ENCODE data around the gene LPP. TPM values are rescaled to one million over a fixed set of nuclear protein-coding genes. Genes with fewer than 3 reads are reported as not detected.

Gene LPP
- total RNA-seq, 2 donors from 2014 or later = 170 to 246 TPM

GRCh38 chr3:188360364-188360881, 206.5 kb downstream of the LPP start:
- H3K4me1 ChIP-seq = peaks cover 6% of the 10 kb centered on the region
- no peak overlapping the region for H3K9ac ChIP-seq (ENCODE audit: low read depth in 2 of 2, low read length in 2 of 2)
- H3K27ac ChIP-seq = no peak overlapping the region
- H3K27me3 ChIP-seq = no peaks in the 10 kb centered on the region
- no peak for DNase-seq
- H3K4me3 ChIP-seq = no peak overlapping the region
- no peaks in the 10 kb centered on the region for H3K36me3 ChIP-seq
- TF ChIP-seq, protein P1, sequence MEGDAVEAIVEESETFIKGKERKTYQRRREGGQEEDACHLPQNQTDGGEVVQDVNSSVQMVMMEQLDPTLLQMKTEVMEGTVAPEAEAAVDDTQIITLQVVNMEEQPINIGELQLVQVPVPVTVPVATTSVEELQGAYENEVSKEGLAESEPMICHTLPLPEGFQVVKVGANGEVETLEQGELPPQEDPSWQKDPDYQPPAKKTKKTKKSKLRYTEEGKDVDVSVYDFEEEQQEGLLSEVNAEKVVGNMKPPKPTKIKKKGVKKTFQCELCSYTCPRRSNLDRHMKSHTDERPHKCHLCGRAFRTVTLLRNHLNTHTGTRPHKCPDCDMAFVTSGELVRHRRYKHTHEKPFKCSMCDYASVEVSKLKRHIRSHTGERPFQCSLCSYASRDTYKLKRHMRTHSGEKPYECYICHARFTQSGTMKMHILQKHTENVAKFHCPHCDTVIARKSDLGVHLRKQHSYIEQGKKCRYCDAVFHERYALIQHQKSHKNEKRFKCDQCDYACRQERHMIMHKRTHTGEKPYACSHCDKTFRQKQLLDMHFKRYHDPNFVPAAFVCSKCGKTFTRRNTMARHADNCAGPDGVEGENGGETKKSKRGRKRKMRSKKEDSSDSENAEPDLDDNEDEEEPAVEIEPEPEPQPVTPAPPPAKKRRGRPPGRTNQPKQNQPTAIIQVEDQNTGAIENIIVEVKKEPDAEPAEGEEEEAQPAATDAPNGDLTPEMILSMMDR (IDR thresholded peaks at IDR 0.05) = no peak
- no peaks in the 10 kb centered on the region for H3K9me3 ChIP-seq
- intact Hi-C loops (cut with DNase I) = loop anchor here (10.0 kb wide), 1 partner anchor 616 kb away; the partner anchor contains the start of gene BCL6

DNA sequence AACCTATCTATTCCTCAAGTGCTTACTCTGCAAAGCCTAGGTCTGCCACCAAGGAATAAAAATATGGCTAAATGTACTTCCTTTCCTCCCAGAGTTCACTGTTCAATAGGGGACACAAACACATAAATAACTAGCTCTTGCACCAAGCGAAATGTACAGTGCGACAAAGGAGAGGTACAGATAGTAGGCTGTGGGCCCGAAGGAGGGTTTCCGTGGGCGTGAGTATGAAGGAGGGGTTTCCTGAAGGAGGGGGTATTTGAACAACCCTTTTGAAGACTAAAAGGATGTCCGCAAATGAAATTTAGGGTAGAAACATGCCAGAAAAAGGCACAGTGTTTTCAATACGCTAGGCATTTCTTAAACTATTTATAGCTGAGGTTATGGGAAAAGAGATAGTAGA, 207.9 kb downstream of the LPP start:
- no peak overlapping the region for H3K27ac ChIP-seq
- intact Hi-C loops (cut with DNase I) = loop anchor here (10.0 kb wide), 1 partner anchor 617 kb away; the partner anchor contains the start of gene BCL6
- H3K9ac ChIP-seq (ENCODE audit: low read depth in 2 of 2, low read length in 2 of 2) = no peak overlapping the region
- TF ChIP-seq, protein P1 (IDR thresholded peaks at IDR 0.05) = no peak
- peaks cover 6% of the 10 kb centered on the region for H3K4me1 ChIP-seq
- DNase-seq = no peak
- H3K27me3 ChIP-seq = no peaks in the 10 kb centered on the region
- H3K36me3 ChIP-seq = no peaks in the 10 kb centered on the region
- no peaks in the 10 kb centered on the region for H3K9me3 ChIP-seq
- H3K4me3 ChIP-seq = no peak overlapping the region

DNA sequence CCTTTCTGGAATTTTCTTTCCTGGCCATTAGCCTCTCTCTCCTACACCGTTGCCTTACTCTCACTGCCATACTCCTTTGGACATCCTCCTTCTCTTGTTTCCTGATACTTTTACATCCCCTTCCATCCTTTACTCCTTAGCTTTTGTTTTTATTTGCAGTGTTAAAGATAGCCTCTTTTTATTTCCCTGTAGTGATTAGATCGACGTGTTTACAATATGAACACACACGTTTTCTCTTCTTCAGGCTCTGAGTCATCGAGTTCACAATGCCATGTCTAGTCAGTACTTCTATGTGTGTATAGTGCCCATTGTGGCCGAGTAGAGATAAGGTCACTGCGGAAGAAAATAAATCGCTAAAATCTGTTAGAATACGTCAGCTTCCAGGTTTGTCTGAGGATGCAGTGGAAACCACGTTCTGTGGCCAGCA, 208.5 kb downstream of the LPP start:
- H3K9ac ChIP-seq (ENCODE audit: low read depth in 2 of 2, low read length in 2 of 2) = no peak overlapping the region
- TF ChIP-seq, protein P1 (IDR thresholded peaks at IDR 0.05) = no peak
- H3K36me3 ChIP-seq = no peaks in the 10 kb centered on the region
- no peak overlapping the region for H3K27ac ChIP-seq
- no peak for DNase-seq
- H3K4me3 ChIP-seq = no peak overlapping the region
- H3K9me3 ChIP-seq = no peaks in the 10 kb centered on the region
- H3K27me3 ChIP-seq = no peaks in the 10 kb centered on the region
- peaks cover 6% of the 10 kb centered on the region for H3K4me1 ChIP-seq
- intact Hi-C loops (cut with DNase I) = loop anchor here (10.0 kb wide), 1 partner anchor 618 kb away; the partner anchor contains the start of gene BCL6

GRCh38 chr3:188365184-188365583, 211.2 kb downstream of the LPP start:
- Histone ChIP-seq H3K36me3 (no peaks in the 10 kb centered on the region), H3K9ac (ENCODE audit: low read depth in 2 of 2, low read length in 2 of 2) (no peak overlapping the region), H3K4me1 (peaks cover 3% of the 10 kb centered on the region), H3K4me3 (no peak overlapping the region), H3K9me3 (no peaks in the 10 kb centered on the region), H3K27me3 (no peaks in the 10 kb centered on the region), H3K27ac (no peak overlapping the region)
- TF ChIP-seq, protein P1 (IDR thresholded peaks at IDR 0.05) = no peak
- no peak for DNase-seq
- intact Hi-C loops (cut with DNase I) = loop anchor here (10.0 kb wide), 1 partner anchor 620 kb away; the partner anchor contains the start of gene BCL6

GRCh38 chr3:188365988-188366698, 212.2 kb downstream of the LPP start:
- no peak for DNase-seq
- TF ChIP-seq, protein P1 (IDR thresholded peaks at IDR 0.05) = no peak
- no peaks in the 10 kb centered on the region for H3K27me3 ChIP-seq
- H3K36me3 ChIP-seq = no peaks in the 10 kb centered on the region
- no peak overlapping the region for H3K9ac ChIP-seq (ENCODE audit: low read depth in 2 of 2, low read length in 2 of 2)
- peaks cover 3% of the 10 kb centered on the region for H3K4me1 ChIP-seq
- intact Hi-C loops (cut with DNase I) = loop anchor here (10.0 kb wide), 1 partner anchor 621 kb away; the partner anchor contains the start of gene BCL6
- no peak overlapping the region for H3K27ac ChIP-seq
- no peak overlapping the region for H3K4me3 ChIP-seq
- no peaks in the 10 kb centered on the region for H3K9me3 ChIP-seq

Data from colonic mucosa (tissue), 4 donors.